HepG2 (cell line): ENCODE measurements around the gene DCTN3. TPM values are rescaled to one million over a fixed set of nuclear protein-coding genes. Genes with fewer than 3 reads are reported as not detected.

Experiments used
- ATAC-seq: fragments of 200-7000 bp; cut with Tn5 transposase; 3 replicates; pipeline ENCODE4 v1.9.1; 2020; ENCODE audit warnings: mild to moderate bottlenecking, moderate library complexity
- BruUV-seq: library from RNA; stranded (reverse); fragments of 400-500 nt; replicated peaks from 2 replicates; lab custom pipeline; 2021; lab: Mats Ljungman, UMichigan
- CTCF ChIA-PET: fragments of 300-600 bp; formaldehyde crosslinking; extraction: SDS; loops from one replicate; lab custom pipeline; 2021; ENCODE audit warnings: low total read pairs, inconsistent platforms, low intra/inter-chr PET ratio; lab: Yijun Ruan, JAX
- POLR2A ChIA-PET: fragments of 350-600 bp; sonication (Branson Sonifier 250); formaldehyde crosslinking; loops from one replicate; lab custom pipeline; 2020; ENCODE audit warnings: antibody characterized with exemption, inconsistent platforms; lab: Yijun Ruan, JAX
- DNase-seq: peaks from one replicate; pipeline ENCODE4 v3.0.0-alpha.2; 2015; ENCODE audit warnings: low spot score
- FAIRE-seq: peaks from 3 replicates; lab custom pipeline; 2011; peaks lifted over from hg19 to GRCh38; lab: Jason Lieb, UNC
- H2AFZ ChIP-seq: one replicate; pipeline ENCODE4 v1.6.1; 2011; ENCODE audit warnings: low read length, inconsistent platforms
- H3K27ac ChIP-seq: fragments of 300-600 bp; 3 replicates; pipeline ENCODE4 v1.8.0; 2011; ENCODE audit warnings: mixed run types, mild to moderate bottlenecking, mixed read lengths, low read length, inconsistent platforms; ENCODE audit not compliant: insufficient read depth; ENCODE audit errors: extremely low read length
- H3K27me3 ChIP-seq, 2 experiments: fragments of 200-600 bp in 1 of 2; 2 replicates in 1 of 2; 3 replicates in 1 of 2; pipeline versions ENCODE4 v1.6.0 to v1.8.0; 2011; ENCODE audit warnings: low read length in 2 of 2, mild to moderate bottlenecking in 2 of 2, moderate library complexity in 2 of 2, inconsistent platforms in 1 of 2; ENCODE audit not compliant: insufficient read depth in 2 of 2, control insufficient read depth in 1 of 2
- H3K36me3 ChIP-seq, 2 experiments: fragments of 200-600 bp in 1 of 2; replicated peaks in 1 of 2; 2 replicates in 1 of 2; 3 replicates in 1 of 2; pipeline versions ENCODE4 v1.5.1 to v1.8.0; 2011; ENCODE audit warnings: low read length in 2 of 2, inconsistent platforms in 1 of 2; ENCODE audit not compliant: insufficient read depth in 2 of 2, control insufficient read depth in 1 of 2
- H3K4me1 ChIP-seq: 2 replicates; pipeline ENCODE4 v1.5.1; 2012; ENCODE audit warnings: low read length, inconsistent platforms; ENCODE audit not compliant: insufficient read depth
- H3K4me2 ChIP-seq: 2 replicates; pipeline ENCODE4 v1.6.0; 2011; ENCODE audit warnings: low read depth, low read length, inconsistent platforms
- H3K4me3 ChIP-seq, 3 experiments: fragments of 200-600 bp in 1 of 3; sonication (generic), shearing (Covaris generic) in 1 of 3; replicated peaks in 1 of 3; 2 replicates each; pipeline ENCODE4 v1.5.1; 2011 to 2016; ENCODE audit warnings: low read length in 3 of 3, inconsistent platforms in 2 of 3, low read depth in 2 of 3, mild to moderate bottlenecking in 2 of 3, control low read depth in 1 of 3, mixed read lengths in 1 of 3; ENCODE audit not compliant: insufficient read depth in 1 of 3
- H3K79me2 ChIP-seq: one replicate; pipeline ENCODE4 v1.6.1; 2011; ENCODE audit warnings: low read length, inconsistent platforms; ENCODE audit not compliant: insufficient read depth
- H3K9ac ChIP-seq: 2 replicates; pipeline ENCODE4 v1.6.0; 2011; ENCODE audit warnings: mild to moderate bottlenecking, low read depth, low read length, inconsistent platforms; ENCODE audit not compliant: insufficient read depth
- H3K9me3 ChIP-seq: 2 replicates; pipeline ENCODE4 v1.5.1; 2012; ENCODE audit warnings: mild to moderate bottlenecking, low read length
- H4K20me1 ChIP-seq: 2 replicates; pipeline ENCODE4 v1.6.0; 2011; ENCODE audit warnings: inconsistent platforms, mild to moderate bottlenecking, low read length, moderate library complexity; ENCODE audit not compliant: insufficient read depth
- ATF3 ChIP-seq: sonication (generic); formaldehyde crosslinking; IDR thresholded peaks from 2 replicates; pipeline ENCODE4 v1.4.0; 2020; ENCODE audit warnings: missing genetic modification reagents
- BHLHE40 ChIP-seq: IDR thresholded peaks from 2 replicates; pipeline ENCODE4 v1.6.1; 2011; ENCODE audit warnings: low read length, improper control_type of control experiment
- DR1 ChIP-seq: sonication (generic); formaldehyde crosslinking; IDR thresholded peaks from 2 replicates; pipeline ENCODE4 v1.8.0; 2021; ENCODE audit warnings: mild to moderate bottlenecking, missing genetic modification reagents, inconsistent platforms
- EZH2 ChIP-seq: conservative IDR thresholded peaks from 2 replicates; pipeline ENCODE4 v1.6.1; 2012; ENCODE audit warnings: mild to moderate bottlenecking, low read depth, low read length, moderate library complexity
- FOSL2 ChIP-seq: sonication (generic); formaldehyde crosslinking; IDR thresholded peaks from 2 replicates; pipeline ENCODE4 v1.4.0; 2020; ENCODE audit warnings: missing genetic modification reagents
- JUN ChIP-seq: sonication (generic); formaldehyde crosslinking; IDR thresholded peaks from 2 replicates; pipeline ENCODE4 v1.4.0; 2020; ENCODE audit warnings: mild to moderate bottlenecking, missing genetic modification reagents
- KLF16 ChIP-seq, 2 experiments: sonication (generic) in 1 of 2; formaldehyde crosslinking in 1 of 2; IDR thresholded peaks; 2 replicates each; pipeline versions ENCODE4 v1.6.1 to v1.8.0; 2016 to 2023; ENCODE audit warnings: missing genetic modification reagents in 2 of 2, missing compliant biosample characterization in 1 of 2
- PRDM10 ChIP-seq: sonication (generic); formaldehyde crosslinking; IDR thresholded peaks from 2 replicates; pipeline ENCODE4 v1.4.0; 2020; ENCODE audit warnings: low read depth, missing genetic modification reagents
- ZFP90 ChIP-seq: sonication (generic); formaldehyde crosslinking; IDR thresholded peaks from 2 replicates; pipeline ENCODE4 v1.8.0; 2022; ENCODE audit warnings: missing genetic modification reagents, mild to moderate bottlenecking, inconsistent platforms, borderline replicate concordance
- ZNF280D ChIP-seq: sonication (generic); formaldehyde crosslinking; IDR thresholded peaks from 2 replicates; pipeline ENCODE4 v1.5.1; 2020; ENCODE audit warnings: mild to moderate bottlenecking, missing genetic modification reagents
- ZNF772 ChIP-seq: sonication (generic); formaldehyde crosslinking; IDR thresholded peaks from 2 replicates; pipeline ENCODE4 v1.5.0; 2020; ENCODE audit warnings: mild to moderate bottlenecking, missing genetic modification reagents
- WGBS: methylation state at CpG from one replicate; pipeline ENCODE4 v1.1.6; 2017; ENCODE audit warnings: low lambda C conversion rate; 5-methylcytosine and 5-hydroxymethylcytosine counted together
- in situ Hi-C: cut with HindIII; loops from 2 replicates; pipeline ENCODE4 v1.10.0; 2017; ENCODE audit warnings: low pct_unique_long_range_greater_than_20kb; ENCODE audit not compliant: extremely low pct_ligation_motif_present
- intact Hi-C: fragments of 100-400 bp; cut with micrococcal nuclease; formaldehyde crosslinking; loops from one replicate; pipeline ENCODE4 v1.10.0; 2022; ENCODE audit not compliant: unreplicated experiment
- polyA plus RNA-seq, 8 experiments: library from polyadenylated mRNA; depleted of rRNA in 3 of 8; stranded (reverse) in 7 of 8; unstranded in 1 of 8; fragments of >200 nt; fragmentation: Illumina TruSeq in 4 of 8; extraction: Trizol in 4 of 8; gene quantifications; 2 replicates each; pipeline versions ENCODE4 v1.2.1 to v1.2.3, GENCODE V29; 2011 to 2016; ENCODE audit warnings: low read depth in 4 of 8, missing spikeins in 1 of 8, mixed read lengths in 1 of 8; ENCODE audit not compliant: insufficient read depth in 1 of 8
- total RNA-seq, 5 experiments: library from RNA; depleted of rRNA; stranded (reverse); fragments of >200 nt; fragmentation: Illumina TruSeq; extraction: Trizol; gene quantifications; 2 replicates each; pipeline ENCODE4 v1.2.3, GENCODE V29; 2016; ENCODE audit warnings: low read depth in 1 of 5

The DCTN3 gene
- total and polyA plus RNA-seq, 2 of the 13 experiments (the other 11 are each of a cell fraction or from before 2014, with no cell fraction given) = 27.4 to 34.5 TPM

GRCh38 chr9:34607331-34607730 is 13.0 kb downstream of the DCTN3 start:
- Histone ChIP-seq H3K4me2 (no peak overlapping the region; the same call in 1 of the 2 replicates), H3K9me3 (no peaks in the 10 kb centered on the region), H3K27me3 (no peaks in the 10 kb centered on the region), H2AFZ (no peak overlapping the region), H3K36me3 (no peaks in the 10 kb centered on the region), H3K4me3 (no peak overlapping the region), H3K27ac (no peak overlapping the region), H3K4me1 (peaks cover 27% of the 10 kb centered on the region), H3K79me2 (peaks cover 6% of the 10 kb centered on the region), H4K20me1 (no peaks in the 10 kb centered on the region; the same call in 1 of the 2 replicates), H3K9ac (no peak overlapping the region)
- in situ Hi-C loops = no loop called here
- BruUV-seq = no TSS peak
- ChIA-PET POLR2A (interaction anchor here (0.6 to 1.5 kb wide), 4 partner anchors 26 to 39 kb away, joined by 3 to 5 read pairs (median 4); partner anchors contain the start of genes GALT and SIGMAR1), CTCF (no interaction called here)
- ATAC-seq (no peak), DNase-seq (no peak), FAIRE-seq (no peak)
- TF ChIP-seq ZFP90 (CRISPR knock-in tag) = no peak
- no peak for TF ChIP-seq BHLHE40
- no peak for TF ChIP-seq DR1
- TF ChIP-seq KLF16 (CRISPR knock-in tag; IDR thresholded peaks at IDR 0.05) = 0 out of 4 replicates have a peak, but pooled peaks of 1 of the 2 experiments have one; percentile 2
- intact Hi-C loops = no loop called here
- 17% methylated on average over 2 of the region's 2 CpGs for WGBS

- ATAC-seq (peak; percentile 48), FAIRE-seq (no peak), DNase-seq (peak; percentile 29)
- Histone ChIP-seq H3K27ac (no peak overlapping the region), H3K27me3 (no peaks in the 10 kb centered on the region), H3K79me2 (peaks cover 6% of the 10 kb centered on the region), H3K36me3 (no peaks in the 10 kb centered on the region), H2AFZ (no peak overlapping the region), H3K9ac (no peak overlapping the region), H3K9me3 (no peaks in the 10 kb centered on the region), H3K4me2 (no peak overlapping the region; the same call in 1 of the 2 replicates), H4K20me1 (no peaks in the 10 kb centered on the region; the same call in 1 of the 2 replicates), H3K4me1 (peaks cover 27% of the 10 kb centered on the region), H3K4me3 (no peak overlapping the region)
- POLR2A ChIA-PET = interaction anchor here (0.6 to 1.5 kb wide), 4 partner anchors 26 to 39 kb away, joined by 3 to 5 read pairs (median 4); partner anchors contain the start of genes GALT and SIGMAR1
- BruUV-seq = no TSS peak
- intact Hi-C loops = no loop called here
- in situ Hi-C loops = no loop called here
- 11% methylated on average over 3 of the region's 3 CpGs for WGBS
- CTCF ChIA-PET = no interaction called here
- TF ChIP-seq ATF3 (CRISPR knock-in tag) (peak; percentile 71), PRDM10 (CRISPR knock-in tag) (no peak), JUN (peak; percentile 64; the same call in 1 of the 2 replicates), FOSL2 (CRISPR knock-in tag) (peak; percentile 48), ZNF772 (CRISPR knock-in tag) (no peak), ZNF280D (no peak), EZH2 (no peak)
Observed at GRCh38 chr9:34606905-34607304, 13.4 kb downstream of the DCTN3 start.
